CD4-positive, alpha-beta T cell treated with Interleukin-2 at 100 ng/mL for 4 hours (primary cell): ENCODE results near the gene EPG5.

Source experiments
- DNase-seq: peaks from one replicate; pipeline ENCODE4 v3.0.0-alpha.2; 2020; ENCODE audit warnings: low spot score

The EPG5 gene

DNA sequence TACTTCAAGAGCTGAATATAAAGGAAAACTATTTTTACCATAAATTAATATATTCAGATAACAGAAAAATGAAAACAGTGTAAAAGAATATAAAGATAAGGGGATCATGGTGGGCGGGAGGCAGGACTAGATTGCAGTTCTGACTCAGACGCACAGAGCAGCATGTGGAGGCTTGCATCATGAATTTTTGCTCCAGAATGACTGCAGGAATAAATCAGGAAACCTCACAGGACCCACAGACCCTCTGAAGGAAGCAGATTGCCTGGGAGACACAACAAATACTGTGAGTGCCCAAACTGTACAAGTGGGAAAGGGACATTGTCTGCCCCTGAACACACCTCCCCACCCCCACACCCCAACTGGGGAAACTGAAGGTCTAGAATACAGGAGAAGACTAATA, 160.9 kb downstream of the EPG5 start:
- no peak for DNase-seq

DNA sequence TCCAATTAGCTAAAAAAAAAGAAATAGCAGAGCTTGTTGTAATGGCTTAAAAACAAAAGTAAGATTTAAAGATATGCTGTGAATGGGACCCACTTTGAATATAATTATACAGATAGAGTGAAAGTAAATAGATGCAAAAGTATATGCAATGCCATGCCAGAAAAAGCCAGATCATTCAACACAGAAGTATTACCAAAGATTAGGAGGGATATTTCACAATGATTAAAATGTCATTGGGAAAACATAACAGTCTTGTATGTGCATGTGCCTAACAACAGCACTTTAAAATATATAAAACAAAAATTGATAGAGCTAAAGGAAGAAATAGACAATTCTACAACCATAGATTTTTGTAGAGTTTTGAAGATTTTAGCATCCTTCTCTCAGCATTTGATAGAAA, 161.6 kb downstream of the EPG5 start:
- DNase-seq, result no peak

DNA sequence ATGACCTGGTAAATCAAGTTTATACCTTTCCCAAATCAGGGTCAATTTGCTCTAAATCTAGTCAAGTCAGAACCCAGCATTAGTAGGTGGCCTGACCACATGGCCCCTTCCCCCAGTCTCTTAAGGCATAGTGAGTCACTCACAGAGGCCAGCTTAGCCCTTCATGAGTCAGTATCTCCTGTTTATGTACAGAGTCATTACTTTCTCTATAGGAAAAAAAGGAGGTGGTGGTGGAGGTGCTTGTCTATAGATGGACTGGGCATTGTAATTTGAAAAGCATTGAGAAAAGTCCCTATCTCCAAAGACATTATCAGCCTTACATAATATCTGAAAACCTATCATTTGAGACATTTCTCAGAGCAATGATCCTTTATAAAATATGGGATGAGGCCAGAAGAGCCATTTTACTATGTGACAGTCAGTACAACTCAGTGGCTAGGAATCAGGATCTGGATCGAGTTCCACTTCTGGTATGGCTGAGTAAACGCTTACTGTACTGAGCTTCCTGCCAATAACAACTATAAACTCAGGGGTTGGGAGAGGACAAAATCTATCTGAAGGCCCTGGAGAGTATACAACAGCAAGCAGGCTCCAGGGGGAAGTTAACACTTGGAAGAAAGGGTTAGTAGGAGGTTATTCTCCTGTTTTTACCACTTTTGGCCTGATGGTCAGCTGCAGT, 164.2 kb downstream of the EPG5 start:
- DNase-seq, result no peak

DNA sequence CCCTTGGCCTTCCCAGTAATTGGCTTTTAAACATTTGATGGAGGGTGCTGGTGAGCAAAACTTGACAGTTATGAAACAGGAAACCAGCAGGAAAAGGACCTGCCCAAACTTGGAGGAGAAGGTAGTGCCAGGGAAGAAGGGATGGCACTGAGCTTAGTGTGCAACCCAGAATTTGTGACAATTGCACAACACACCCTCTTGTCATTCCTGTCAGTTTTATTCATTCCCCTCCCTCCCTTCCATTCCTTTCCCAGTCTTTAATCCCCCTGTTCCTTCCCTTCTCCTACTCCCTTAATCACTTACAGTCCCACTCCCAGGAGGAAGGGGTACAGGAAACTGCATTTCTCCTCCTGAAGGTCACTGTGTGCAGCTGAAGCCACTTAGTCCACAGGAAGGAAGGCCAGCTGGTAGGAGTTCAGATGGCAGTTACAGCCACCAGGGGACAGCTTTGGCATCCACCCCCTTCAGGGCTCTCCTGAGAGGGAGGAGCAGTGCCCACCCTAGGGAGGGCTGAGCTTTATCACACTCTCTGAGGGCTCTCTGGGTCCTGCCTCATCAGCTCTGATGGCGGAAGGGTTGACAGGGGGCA, 165.6 kb downstream of the EPG5 start:
- DNase-seq, result no peak
